ENCODE data around the gene WASL.
"Not testable (repeated sequence)": the region's sequence is repeated elsewhere in the genome, so short reads cannot be mapped to it uniquely, and the experiment has no call there.

WASL gene

DNA sequence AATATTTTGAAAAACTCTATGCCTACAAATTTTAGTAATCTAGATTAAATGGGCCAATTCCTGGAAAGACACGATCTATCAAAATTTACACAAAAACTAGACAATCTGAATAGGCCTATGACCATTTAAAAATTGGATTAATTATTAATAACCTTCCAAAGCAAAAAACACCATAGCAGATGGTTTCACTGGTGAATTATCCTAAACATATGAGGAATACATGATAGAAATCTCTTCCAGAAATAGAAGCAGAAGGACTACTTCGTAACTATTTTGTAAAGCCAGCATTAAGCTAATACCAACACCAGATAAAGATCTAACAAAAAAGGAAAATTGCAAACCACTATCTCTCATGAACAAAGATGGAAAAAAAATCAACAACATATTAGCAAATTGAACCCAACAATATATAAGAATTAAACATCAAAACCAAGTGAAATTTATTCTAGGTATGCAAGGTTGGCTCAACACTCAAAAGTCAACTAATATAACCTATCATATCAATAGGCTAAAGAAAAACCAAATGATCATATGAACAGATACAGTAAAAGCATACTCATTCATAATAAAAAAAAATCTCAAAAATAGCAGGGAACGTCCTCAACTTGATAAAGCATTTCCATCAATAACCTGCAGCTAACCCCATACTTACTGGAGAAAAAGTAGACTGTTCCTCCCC, 16.3 kb downstream of the WASL start:
- no peak for DNase-seq (ENCODE audit: low read depth in 2 of 2)

DNA sequence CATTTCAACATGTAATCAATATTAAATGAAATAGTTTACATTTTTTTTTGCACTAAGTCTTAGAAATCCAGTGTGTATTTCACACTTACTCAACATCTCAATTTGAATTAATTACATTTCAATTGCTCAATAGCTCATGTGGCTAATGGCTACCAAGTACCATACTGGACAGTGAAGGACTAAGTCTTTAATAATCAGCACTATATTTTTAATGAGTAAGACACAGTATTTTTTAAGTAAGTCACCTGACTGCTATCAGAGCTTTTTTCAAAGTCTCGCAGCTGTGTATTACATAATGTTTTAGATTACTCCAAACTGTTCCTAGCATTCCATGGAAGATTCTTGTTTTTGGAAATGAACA, 19.6 kb downstream of the WASL start:
- no peak for DNase-seq (ENCODE audit: low read depth in 2 of 2)

DNA sequence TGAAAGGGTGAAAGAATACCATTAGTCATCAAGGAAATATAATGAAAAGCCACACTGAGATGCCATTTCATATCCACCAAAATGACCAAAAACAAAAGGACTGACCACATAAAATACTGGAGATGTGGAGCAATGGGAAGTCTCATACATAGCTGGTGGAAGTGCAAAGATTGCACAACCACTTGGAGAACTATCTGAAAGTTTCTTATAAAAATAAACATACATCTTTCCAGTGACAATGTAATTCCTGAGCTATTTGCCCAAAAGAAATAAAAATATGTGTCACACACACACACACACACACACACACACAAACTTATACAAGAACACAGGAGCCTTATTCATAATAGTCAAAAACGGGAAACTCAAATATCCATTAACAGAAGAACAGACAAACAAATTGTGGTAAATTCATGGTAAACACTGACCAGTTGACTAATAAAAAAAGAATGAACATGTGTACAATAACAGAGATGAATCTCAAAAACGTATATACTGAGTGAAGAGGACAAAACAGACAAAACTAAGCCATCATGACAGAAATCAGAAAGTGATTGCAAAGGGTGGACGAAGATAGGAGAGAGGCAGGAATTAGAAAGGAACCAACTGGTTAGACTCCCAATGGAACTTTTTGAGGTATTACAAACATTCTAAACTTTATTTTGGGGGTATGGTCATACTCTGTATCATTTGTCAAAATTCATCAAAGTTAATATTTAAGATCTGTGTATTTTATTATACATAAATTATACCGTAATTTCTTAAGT, 21.5 kb downstream of the WASL start:
- no peak for DNase-seq (ENCODE audit: low read depth in 2 of 2)

DNA sequence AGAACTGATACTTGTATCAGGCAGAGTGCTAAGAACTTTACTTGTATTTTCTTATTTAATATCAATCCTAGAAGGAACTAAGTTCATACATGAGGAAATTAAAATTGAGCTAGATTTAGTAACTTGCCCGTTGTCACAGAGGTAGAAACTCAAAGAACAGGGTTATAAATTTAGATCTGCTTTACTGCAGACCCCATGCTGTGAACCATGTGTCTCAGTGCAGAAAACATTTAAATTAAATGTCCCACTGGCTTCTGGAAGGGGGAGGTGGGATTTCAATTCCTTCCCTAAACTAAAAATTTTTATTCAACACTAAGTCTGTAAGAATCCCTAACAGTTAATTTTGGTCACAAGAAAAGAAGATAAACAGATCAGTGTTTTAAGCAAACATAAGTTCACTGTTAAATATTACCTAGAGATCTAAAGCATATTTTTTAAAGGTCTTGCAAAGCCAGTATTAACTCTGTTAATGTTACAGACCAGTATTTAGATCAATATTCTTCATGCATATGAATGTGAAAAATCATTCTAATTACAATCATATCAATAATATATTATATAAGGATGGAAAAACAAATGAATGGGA, 23.1 kb downstream of the WASL start:
- no peak for DNase-seq (ENCODE audit: low read depth in 2 of 2)

DNA sequence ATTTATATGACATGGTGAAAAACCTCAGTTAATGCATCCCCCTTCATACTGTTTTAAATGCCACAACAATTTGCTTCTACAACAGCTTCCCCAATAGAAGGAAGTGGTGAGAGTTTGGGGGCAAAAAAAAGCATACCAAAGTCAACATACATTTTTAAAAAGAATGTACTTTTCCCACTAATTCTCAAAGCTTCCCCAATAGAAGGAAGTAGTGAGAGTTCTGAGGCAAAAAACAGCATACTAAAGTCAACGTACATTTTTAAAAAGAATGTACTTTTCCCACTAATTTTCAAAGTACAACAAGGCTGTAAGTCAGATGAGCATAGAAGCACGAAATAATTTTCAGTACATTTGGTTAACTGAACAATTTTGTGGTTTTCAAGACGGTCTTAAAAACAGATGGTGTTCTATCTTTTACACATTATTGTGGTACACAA, 24.0 kb downstream of the WASL start:
- DNase-seq (ENCODE audit: low read depth in 2 of 2) = no peak

DNA sequence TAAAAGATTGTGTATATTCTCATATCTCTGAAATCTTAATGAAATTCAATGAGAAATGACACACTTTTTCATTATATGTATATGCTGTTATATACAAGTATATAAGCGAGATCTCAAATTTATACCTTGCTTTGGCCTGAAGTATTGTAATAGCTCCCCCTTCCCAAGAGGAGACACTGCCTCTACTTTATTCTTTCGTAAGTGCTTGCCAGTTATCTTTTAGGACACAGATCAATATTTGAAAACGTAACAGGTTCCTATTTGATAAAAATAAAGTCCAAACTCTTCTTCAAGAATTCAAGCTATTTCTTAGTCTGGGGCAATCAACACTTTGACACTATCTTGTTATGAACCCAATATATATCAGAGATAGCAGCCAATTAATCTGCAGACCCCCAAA, 24.9 kb downstream of the WASL start:
- no peak for DNase-seq (ENCODE audit: low read depth in 2 of 2)

DNA sequence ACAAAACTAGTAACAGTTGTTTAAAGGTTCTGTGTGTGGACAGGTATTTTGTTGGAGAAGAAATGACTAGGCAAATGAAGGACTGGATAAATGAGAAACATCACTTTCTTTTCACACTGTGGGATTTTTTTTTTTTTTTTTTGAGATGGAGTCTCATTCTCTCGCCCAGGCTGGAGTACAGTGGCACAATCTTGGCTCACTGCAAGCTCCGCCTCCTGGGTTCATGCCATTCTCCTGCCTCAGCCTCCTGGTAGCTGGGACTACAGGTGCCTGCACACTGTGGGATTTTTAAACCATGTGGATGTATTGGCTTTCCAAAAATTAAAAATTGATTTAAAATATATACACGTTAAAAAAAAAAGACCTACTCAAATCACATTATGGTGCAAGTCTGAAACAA, 28.3 kb downstream of the WASL start:
- DNase-seq (ENCODE audit: low read depth in 2 of 2) = not testable (repeated sequence)

DNA sequence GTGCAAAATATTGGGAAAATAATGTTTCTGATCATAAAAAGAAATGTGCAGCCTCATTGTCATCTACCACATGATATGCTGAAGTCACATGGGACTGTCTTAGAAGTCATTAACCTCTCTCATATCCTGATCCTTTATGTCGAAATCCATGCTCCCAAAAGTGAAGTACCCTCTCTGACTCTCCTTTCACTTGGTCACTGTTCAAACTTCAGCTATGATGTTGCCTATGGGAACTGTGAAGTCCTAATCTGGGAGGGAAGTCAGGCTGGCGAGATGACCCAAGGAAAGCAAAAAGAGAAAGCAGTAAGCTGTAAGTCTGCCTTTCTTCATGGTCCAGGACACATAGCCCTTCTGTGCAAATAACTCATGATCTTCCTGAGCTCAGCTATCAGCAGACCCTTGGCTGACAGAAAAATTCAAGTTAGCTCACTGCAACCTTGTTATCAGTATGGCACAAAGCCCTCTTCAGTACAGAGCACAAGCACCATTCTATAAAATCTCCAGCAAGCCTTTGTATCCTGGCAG, 29.5 kb downstream of the WASL start:
- no peak for DNase-seq (ENCODE audit: low read depth in 2 of 2)

DNA sequence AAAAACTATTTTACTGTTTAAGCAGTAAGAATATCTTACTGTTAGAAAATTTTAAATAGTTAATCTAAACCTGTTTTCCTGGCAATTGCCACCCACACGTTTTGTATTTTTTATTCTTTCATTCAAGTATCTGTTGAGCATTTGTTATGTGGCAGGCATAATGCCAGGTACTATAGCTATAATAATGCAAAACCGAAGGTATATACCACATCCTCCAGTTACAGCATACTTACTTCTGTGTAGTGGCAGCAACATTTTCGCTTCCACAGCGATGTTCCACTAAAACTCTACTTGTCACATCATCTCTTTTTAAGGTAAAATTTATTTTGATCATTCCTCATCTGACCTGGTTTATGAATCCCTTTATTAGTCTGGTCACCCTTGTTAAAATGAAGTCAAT, 30.0 kb downstream of the WASL start:
- no peak for DNase-seq (ENCODE audit: low read depth in 2 of 2)

DNA sequence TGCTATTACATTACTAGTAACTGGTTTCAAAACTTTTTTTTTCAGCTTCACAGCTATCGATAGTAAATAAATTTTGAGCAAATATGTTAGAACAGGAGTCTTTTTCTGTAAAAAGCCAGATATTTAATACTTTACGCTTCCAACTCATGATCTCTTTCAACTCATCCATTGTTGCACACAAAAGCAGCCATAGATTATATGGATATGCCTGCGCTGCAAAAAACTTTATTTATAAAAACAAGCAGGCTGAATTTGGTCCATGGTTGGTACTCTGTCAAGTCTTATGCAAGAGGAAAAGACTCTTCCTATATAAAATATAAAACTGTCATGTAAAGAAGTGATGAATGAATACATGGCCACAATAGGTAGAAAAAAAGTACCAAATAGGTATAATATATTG, 31.1 kb downstream of the WASL start:
- DNase-seq (ENCODE audit: low read depth in 2 of 2) = no peak

DNA sequence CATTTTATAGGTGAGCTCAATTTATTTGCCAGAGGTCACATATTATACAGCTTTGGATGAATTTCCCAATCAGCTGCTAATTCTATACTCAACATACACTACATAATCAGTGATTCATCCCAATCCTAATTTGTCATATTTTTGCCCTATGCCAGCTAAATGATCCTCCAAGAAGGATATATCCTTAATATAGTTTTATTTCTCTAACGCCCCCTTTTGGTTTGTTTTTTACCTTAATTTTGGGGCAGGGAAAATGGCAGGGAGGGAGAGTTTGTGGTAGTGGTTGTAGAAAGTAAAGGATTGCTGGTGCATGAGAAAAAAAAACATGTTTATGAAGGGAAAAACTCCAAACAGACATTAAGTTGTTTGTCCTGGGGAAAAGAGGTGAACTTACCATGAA, 31.9 kb downstream of the WASL start:
- DNase-seq (ENCODE audit: low read depth in 2 of 2) = no peak

DNA sequence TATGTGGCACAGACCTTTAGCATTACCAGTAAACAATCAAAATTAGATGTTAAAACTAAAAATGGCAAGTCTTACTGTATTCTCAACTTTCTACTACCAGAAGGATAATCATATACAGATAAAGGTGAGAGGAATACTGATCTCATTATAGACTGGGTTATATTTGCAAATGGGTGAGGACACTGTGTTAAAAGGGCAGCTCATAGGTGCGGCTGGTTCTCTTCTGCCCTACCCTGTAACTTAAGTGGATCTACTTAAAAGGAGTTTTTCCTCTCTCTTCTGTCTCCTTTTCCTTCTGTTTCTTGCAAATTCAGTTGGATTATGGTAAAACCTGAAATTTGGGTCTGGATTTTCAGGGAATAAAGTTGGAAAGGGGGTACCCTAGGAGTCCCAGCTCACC, 33.0 kb downstream of the WASL start:
- no peak for DNase-seq (ENCODE audit: low read depth in 2 of 2)

DNA sequence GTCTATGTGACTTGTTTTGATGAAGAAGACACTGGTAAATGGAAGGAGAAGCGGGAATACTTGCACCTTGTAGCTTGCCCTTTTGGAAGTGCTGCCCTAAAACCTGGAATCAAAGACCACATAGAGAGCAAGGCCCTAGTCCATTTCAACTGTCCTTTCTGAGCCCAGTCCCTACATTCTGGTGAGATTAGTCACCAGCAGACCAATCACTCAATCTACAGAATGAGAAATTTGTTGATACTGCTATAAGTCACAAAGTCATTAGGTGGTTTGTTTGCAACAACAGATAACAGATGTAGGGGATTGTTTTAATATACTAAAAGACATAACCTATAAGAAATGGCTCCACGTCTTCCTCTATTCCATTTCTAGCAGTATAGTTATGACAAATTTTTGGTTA, 33.6 kb downstream of the WASL start:
- no peak for DNase-seq (ENCODE audit: low read depth in 2 of 2)

DNA sequence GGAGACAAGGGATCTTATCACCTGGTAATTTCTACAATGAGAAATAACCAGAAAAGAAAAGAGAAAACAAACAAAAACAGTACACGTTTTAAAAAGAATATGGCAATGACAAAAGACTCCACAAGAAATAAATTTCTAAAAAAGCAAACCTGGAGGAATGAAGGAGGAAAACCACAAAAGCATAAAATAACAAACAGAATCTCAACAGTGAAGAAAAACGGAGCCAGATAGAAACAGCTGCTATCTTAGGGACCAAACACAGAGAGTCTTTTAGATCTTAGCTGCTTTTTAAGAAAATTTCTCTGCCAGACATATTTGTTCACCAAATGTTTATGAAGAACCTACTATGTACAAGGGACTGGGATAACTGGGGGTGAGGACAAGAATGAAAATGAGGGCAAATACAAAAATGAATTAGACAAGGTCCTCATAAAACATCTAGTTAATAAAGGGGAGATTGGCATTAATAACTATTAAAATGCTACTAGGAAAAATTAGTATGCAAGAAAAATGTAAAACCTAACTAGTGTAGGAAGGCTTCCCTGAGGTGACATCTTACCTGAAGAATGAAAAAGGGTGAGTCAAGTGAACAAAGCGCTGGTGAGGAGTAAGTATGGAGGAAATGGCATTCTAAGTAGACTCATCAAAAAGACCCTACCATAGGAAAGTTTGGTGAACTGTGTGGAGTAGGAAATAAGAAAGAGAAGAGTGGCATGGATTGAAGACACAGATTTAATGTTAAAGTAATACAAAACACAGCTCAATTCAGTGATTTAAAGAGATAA, 34.3 kb downstream of the WASL start:
- no peak for DNase-seq (ENCODE audit: low read depth in 2 of 2)

DNA sequence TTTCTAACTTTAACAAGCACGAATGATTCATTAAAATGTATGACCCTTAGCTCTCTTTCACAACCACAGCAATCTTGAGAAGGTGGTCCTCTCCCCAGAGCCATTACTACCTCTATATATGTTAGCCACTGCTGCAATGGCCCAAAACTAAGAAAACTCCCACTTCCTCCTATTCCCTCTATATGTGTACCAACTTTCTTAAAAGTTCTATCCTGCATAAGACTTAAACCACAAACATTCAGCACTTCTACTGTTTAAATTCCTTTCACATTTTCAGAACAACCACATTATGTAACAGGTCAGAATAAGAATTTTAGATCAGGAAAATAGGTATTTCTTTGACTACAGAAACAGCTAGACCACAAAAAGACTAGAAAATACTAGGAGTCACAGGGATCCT, 36.2 kb downstream of the WASL start:
- no peak for DNase-seq (ENCODE audit: low read depth in 2 of 2)

DNA sequence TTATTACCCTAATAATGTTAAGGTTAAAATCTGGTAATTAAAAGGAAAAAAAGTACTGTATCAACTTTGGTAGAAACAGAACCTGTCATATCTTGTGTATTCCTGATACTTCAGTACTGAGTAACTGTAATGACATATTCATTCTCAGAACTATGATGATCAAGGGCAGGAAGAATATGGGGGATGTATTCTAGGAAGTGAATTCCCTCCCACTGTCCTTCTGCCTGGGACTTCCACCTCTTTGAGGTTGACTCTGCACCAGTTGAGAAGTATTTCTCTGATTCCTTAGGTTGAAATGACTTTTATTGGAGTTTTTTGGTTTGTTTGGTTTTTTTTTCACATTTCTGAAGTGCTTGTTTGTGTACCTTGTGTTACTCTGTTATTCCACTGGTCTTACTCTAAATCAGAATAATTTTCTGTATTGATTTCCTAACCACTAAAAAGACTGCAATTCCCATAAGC, 36.9 kb downstream of the WASL start:
- DNase-seq (ENCODE audit: low read depth in 2 of 2) = no peak

DNA sequence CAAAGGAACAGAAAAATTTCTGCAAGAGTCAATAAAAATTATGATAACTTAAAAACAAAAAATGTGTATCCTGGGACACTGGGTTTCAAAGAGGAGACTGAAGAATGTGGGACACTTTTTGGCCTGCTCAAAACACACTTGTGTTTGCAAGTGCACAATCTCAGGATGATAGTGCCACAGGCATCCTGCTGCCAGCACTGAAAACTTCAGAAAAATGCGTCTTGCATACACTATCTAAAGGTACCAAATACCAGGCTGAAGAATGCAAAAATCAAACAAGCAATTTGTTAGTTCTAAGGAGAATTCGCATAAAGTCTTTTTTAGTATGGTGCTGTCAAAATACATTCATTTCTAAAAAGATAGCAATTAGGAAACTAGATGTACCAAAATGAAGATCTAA, 38.1 kb downstream of the WASL start:
- DNase-seq (ENCODE audit: low read depth in 2 of 2) = no peak

DNA sequence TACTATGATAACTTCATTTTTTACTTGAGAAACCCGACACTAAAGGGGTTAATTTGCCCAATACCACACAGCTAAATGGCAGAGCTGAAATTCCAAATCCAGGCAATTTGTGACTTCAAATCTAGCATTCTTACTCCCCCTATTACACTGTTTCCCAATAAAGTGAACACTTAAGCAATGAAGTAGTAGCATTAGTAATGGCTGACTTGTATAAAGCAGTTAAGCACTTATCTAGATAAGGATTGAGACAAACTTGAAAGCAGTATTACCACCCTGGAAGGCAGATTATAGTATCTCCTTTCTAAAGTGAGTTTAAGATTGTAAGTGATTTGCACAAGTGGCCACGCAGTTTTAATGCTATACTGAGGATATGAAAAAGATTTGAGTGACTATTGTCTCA, 39.3 kb downstream of the WASL start:
- DNase-seq (ENCODE audit: low read depth in 2 of 2) = no peak

DNA sequence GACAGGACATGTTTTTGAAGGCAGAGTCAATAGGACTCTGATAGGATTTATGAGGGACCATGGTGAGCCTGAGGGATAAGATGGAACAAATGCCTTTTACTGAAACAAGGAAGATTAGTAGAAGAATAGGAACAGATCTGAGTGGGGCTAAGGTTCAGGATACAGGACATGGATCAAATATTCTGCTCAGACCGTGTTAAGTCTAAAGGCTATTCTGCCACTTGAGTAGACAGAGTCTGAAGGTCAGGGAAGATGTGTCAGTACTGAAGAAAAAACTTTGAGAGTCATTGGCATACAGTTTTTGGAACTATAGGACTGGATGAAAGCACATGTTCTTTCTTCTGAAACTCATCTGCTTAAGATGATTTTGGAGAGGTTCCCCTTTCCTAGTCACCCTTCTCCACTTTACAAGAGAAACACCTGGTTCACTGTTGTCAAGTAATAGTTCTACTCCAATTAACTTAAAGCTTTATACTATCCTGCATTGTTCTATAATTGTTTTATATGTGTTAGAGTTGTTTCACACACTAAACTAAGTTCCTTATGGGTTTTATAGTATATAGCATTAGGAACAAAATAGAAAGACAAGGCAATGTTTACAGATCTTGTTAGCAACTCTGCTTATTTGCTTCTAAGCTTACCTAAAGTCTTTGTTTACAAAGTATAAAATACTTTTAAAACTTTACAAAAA, 43.4 kb downstream of the WASL start:
- DNase-seq (ENCODE audit: low read depth in 2 of 2) = no peak

DNA sequence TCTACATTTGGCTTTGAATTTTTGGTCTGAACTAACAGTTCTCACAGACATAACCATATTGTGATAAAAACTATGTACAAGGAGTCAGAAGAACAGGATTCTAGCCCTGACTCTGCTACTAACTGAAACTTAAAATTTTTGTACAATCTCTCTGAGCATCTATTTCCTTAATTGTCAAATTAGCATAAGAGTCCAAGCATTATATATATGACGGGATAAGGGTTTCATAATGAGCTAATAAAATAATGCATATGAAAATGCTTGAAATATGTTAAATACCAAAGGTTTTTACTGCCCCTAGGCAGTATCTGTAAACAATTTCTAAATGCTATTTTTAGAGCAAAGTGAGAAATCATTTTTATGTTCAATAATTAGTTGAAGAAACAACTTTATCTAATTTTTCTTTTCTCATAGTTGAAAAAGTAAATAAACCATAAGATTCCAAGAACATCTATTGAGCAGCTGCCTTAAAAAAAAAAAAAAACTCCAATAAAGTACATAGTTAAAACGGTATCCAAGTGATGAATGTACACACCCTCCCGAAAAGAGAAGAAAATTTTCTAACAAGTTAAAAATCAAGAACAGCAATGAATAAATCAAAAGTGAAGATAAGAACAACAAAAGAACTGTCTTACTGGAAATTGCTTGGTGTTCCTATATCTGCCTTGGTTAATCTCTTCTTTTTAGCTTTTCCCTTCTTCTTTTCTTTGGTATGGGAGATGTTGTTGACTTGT, 52.7 kb downstream of the WASL start:
- DNase-seq (ENCODE audit: low read depth in 2 of 2) = no peak

DNA sequence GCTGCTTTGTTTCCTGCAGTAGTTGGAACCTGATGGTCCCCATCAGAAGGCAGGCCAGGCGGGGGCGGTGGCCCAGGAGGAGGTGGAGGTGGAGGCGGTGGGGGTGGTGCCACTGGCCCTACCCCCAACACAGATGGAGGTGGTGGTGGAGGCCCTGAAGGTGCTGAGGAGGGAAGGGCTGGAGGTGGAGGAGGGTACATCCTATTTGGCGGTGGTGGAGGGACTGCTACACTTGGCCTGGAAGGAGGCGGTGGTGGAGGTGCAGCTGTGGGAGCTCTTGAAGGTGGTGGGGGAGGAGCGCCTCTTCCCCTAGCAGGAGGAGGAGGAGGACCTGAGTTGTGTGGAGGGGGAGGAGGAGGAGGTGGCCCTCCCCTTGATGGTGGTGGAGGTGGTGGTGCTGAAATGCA, 56.3 kb downstream of the WASL start:
- no peak for DNase-seq (ENCODE audit: low read depth in 2 of 2)
